Measurements from ENCODE around the gene TLR5.

Gene TLR5

DNA sequence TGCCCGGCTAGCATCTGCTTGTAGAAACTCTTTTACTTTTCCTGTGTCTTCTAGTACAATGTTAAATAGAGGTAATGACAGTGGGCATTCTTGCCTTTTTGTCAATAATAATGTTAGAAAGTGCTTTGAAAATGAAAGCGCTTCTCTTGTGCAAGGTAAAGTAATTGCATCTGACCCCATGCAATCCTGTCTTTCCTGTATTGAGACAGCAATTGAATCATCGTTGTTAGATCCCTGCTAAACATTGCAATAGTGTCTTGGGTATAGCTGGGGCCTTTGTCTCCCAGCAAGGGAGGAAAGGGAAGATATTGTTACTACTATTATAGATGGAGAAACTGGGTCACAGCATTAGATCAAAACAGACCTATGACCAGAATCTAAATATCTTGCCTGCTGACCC is 80.9 kb downstream of the TLR5 start:
- DNase-seq = no peak

GRCh38 chr1:223059526-223059925 is 83.5 kb downstream of the TLR5 start:
- DNase-seq = no peak

All from NCI-H226 (cell line).